HepG2 (cell line): ENCODE measurements around the gene QRICH2. TPM values are rescaled to one million over a fixed set of nuclear protein-coding genes. Genes with fewer than 3 reads are reported as not detected.

Source experiments
- AHR ChIP-seq: IDR thresholded peaks from 2 replicates; pipeline ENCODE4 v1.6.1; 2018; ENCODE audit warnings: missing genetic modification reagents, missing compliant biosample characterization
- CBX5 ChIP-seq: sonication (generic); formaldehyde crosslinking; IDR thresholded peaks from 2 replicates; pipeline ENCODE4 v1.4.0; 2020; ENCODE audit warnings: missing genetic modification reagents, borderline replicate concordance
- ELF3 ChIP-seq: IDR thresholded peaks from 2 replicates; pipeline ENCODE4 v1.6.1; 2016; ENCODE audit warnings: missing genetic modification reagents, missing compliant biosample characterization
- MBD4 ChIP-seq: IDR thresholded peaks from 2 replicates; pipeline ENCODE4 v1.6.1; 2012; ENCODE audit warnings: low read length, inconsistent platforms, borderline replicate concordance
- MXI1 ChIP-seq: IDR thresholded peaks from 3 replicates; pipeline ENCODE4 v1.6.1; 2012; ENCODE audit warnings: low read depth, low read length, inconsistent platforms, borderline replicate concordance
- PRDM15 ChIP-seq: sonication (generic); formaldehyde crosslinking; IDR thresholded peaks from 2 replicates; pipeline ENCODE4 v1.4.0; 2020; ENCODE audit warnings: missing genetic modification reagents
- PRPF4 ChIP-seq: fragments of 200-400 bp; formaldehyde crosslinking; IDR thresholded peaks from 2 replicates; pipeline ENCODE4 v1.6.1; 2016; ENCODE audit warnings: low read length, low read depth; ENCODE audit not compliant: poor library complexity, severe bottlenecking
- RARA ChIP-seq: IDR thresholded peaks from 2 replicates; pipeline ENCODE4 v1.6.1; 2016; ENCODE audit warnings: missing genetic modification reagents, missing compliant biosample characterization
- SIN3B ChIP-seq: fragments of 150-350 bp; IDR thresholded peaks from 2 replicates; pipeline ENCODE4 v1.6.1; 2014; ENCODE audit warnings: low read length
- SMAD3 ChIP-seq: sonication (generic); formaldehyde crosslinking; IDR thresholded peaks from 2 replicates; pipeline ENCODE4 v1.4.0; 2020; ENCODE audit warnings: missing genetic modification reagents
- SRSF1 ChIP-seq: fragments of 200-400 bp; formaldehyde crosslinking; optimal IDR thresholded peaks from 2 replicates; pipeline ENCODE3; 2017; ENCODE audit warnings: mild to moderate bottlenecking, low read depth, low read length, moderate library complexity
- ZBTB14 ChIP-seq: sonication (generic); formaldehyde crosslinking; IDR thresholded peaks from 2 replicates; pipeline ENCODE4 v1.4.0; 2020; ENCODE audit warnings: missing genetic modification reagents
- ZNF142 ChIP-seq: sonication (generic); formaldehyde crosslinking; IDR thresholded peaks from 2 replicates; pipeline ENCODE4 v1.4.0; 2020; ENCODE audit warnings: missing genetic modification reagents
- ZNF34 ChIP-seq: sonication (generic); formaldehyde crosslinking; IDR thresholded peaks from 2 replicates; pipeline ENCODE4 v1.4.0; 2020; ENCODE audit warnings: mild to moderate bottlenecking, missing genetic modification reagents, borderline replicate concordance
- polyA plus RNA-seq, 8 experiments: library from polyadenylated mRNA; depleted of rRNA in 3 of 8; stranded (reverse) in 7 of 8; unstranded in 1 of 8; fragments of >200 nt; fragmentation: Illumina TruSeq in 4 of 8; extraction: Trizol in 4 of 8; gene quantifications; 2 replicates each; pipeline versions ENCODE4 v1.2.1 to v1.2.3, GENCODE V29; 2011 to 2016; ENCODE audit warnings: low read depth in 4 of 8, missing spikeins in 1 of 8, mixed read lengths in 1 of 8; ENCODE audit not compliant: insufficient read depth in 1 of 8
- total RNA-seq, 5 experiments: library from RNA; depleted of rRNA; stranded (reverse); fragments of >200 nt; fragmentation: Illumina TruSeq; extraction: Trizol; gene quantifications; 2 replicates each; pipeline ENCODE4 v1.2.3, GENCODE V29; 2016; ENCODE audit warnings: low read depth in 1 of 5

Gene QRICH2
- total and polyA plus RNA-seq, 2 of the 13 experiments (the other 11 are each of a cell fraction or from before 2014, with no cell fraction given): 3.7 to 5.7 TPM

DNA sequence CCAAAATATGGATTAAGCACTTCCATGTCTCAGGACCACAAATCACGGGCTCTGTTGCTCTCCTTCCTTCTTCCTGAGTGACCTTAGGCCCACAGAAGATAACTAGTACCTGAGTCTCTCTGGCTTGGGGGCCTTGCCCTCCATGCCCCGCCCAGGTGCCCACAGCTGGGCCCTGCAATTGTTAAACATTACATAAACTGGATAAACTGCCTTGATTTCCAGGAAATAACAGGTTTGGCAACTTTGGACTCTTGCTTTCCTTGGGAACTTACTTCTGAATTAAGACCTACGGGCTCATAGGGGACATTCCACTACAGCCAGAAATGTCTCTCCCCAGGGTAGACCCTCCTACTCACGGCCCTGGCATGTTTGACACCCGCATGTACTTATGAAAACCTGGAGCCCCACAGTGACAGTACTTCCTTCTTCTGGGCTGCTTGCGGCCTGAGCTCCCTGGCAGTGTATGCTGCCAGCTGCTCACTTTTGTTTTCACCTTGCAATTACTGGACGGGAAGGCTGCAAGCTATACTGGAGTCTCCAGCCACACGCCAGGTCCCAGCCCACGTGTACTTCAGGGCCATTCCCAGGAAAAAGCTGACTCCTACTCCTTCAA, 45.2 kb downstream of the QRICH2 start (continued):
- TF ChIP-seq SMAD3 (CRISPR knock-in tag): no peak
- TF ChIP-seq ELF3 (CRISPR knock-in tag): 0 out of 2 replicates have a peak, but pooled peaks have one; percentile 45
- no peak for TF ChIP-seq PRPF4
- no peak for TF ChIP-seq ZBTB14
- no peak for TF ChIP-seq ZNF34 (CRISPR knock-in tag)
- TF ChIP-seq AHR (CRISPR knock-in tag): no peak
- TF ChIP-seq PRDM15: peak; percentile 83
- TF ChIP-seq RARA (CRISPR knock-in tag): no peak
- no peak for TF ChIP-seq SRSF1
- TF ChIP-seq ZNF142 (CRISPR knock-in tag): no peak
- TF ChIP-seq MXI1: peak; percentile 74; the same call in 1 of the 3 replicates
- 0 out of 2 replicates have a peak, but pooled peaks have one; percentile 40 for TF ChIP-seq SIN3B
- peak; percentile 35; the same call in 1 of the 2 replicates for TF ChIP-seq CBX5 (CRISPR knock-in tag)
- TF ChIP-seq MBD4: no peak
- TF ChIP-seq, all 625 proteins: peak for 32
